ENCODE data around the gene OIT3.

Gene OIT3

DNA sequence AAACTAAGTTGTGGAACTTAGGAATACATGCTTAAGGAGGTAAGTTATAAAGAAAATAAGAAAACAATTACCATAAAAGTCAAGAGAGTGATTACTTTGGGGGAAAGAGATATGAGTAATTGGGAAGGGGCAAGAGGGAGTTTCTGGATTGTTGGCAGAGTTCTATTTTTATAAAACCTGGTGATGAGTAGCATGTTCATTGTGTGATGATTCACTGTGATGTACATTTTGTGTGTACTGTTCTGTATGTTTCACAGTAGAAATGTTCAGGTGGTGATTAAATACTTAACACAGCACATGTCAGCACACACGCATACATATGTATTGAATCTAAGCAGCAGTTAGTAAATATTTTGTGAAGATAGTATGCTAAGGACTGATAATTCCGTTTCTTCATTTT lies 9.7 kb upstream of the OIT3 start:
- Histone ChIP-seq H3K27me3 (ENCODE audit: insufficient read depth, low read depth) (no peaks in the 10 kb centered on the region), H3K4me3 (IDR thresholded peaks at IDR 0.05; ENCODE audit: insufficient read depth, low read depth, low read length) (no peak overlapping the region), H3K36me3 (ENCODE audit: insufficient read depth) (no peaks in the 10 kb centered on the region), H3K9ac (no peak overlapping the region), H3K27ac (no peak overlapping the region), H3K79me2 (ENCODE audit: insufficient read depth, low read depth) (no peaks in the 10 kb centered on the region), H3K4me1 (ENCODE audit: low read depth, poor library complexity, severe bottlenecking) (no peaks in the 10 kb centered on the region), H3K4me2 (no peak overlapping the region), H4K20me1 (ENCODE audit: insufficient read depth) (no peaks in the 10 kb centered on the region), H2AFZ (ENCODE audit: low read depth) (no peak overlapping the region)
- TF ChIP-seq, protein P1, sequence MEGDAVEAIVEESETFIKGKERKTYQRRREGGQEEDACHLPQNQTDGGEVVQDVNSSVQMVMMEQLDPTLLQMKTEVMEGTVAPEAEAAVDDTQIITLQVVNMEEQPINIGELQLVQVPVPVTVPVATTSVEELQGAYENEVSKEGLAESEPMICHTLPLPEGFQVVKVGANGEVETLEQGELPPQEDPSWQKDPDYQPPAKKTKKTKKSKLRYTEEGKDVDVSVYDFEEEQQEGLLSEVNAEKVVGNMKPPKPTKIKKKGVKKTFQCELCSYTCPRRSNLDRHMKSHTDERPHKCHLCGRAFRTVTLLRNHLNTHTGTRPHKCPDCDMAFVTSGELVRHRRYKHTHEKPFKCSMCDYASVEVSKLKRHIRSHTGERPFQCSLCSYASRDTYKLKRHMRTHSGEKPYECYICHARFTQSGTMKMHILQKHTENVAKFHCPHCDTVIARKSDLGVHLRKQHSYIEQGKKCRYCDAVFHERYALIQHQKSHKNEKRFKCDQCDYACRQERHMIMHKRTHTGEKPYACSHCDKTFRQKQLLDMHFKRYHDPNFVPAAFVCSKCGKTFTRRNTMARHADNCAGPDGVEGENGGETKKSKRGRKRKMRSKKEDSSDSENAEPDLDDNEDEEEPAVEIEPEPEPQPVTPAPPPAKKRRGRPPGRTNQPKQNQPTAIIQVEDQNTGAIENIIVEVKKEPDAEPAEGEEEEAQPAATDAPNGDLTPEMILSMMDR (conservative IDR thresholded peaks at IDR 0.05; ENCODE audit: low read depth, low read length): no peak

DNA sequence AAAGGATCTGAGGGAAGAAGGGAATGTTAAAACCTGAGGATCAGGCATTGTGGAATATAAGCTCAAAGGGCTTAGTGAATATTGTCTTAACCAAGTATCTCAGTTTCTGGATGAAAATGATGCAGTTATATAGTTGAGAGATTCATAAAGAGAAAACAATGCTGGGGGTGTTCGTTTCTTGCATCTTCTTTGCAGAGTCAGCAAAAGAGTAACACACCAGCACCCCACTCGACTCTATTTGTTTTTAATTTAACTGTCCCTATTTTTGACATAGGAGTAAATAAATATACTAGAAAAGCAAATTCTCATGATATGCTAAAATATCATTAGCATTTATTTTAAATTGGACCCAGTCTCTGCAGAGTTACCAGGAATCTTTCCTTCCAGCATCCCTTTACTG lies 7.6 kb upstream of the OIT3 start:
- Histone ChIP-seq H2AFZ (ENCODE audit: low read depth) (no peak overlapping the region), H3K4me2 (no peak overlapping the region), H3K36me3 (ENCODE audit: insufficient read depth) (no peaks in the 10 kb centered on the region), H3K27me3 (ENCODE audit: insufficient read depth, low read depth) (no peaks in the 10 kb centered on the region), H3K9ac (no peak overlapping the region), H3K79me2 (ENCODE audit: insufficient read depth, low read depth) (no peaks in the 10 kb centered on the region), H3K4me1 (ENCODE audit: low read depth, poor library complexity, severe bottlenecking) (no peaks in the 10 kb centered on the region), H3K4me3 (IDR thresholded peaks at IDR 0.05; ENCODE audit: insufficient read depth, low read depth, low read length) (no peak overlapping the region), H3K27ac (no peak overlapping the region), H4K20me1 (ENCODE audit: insufficient read depth) (no peaks in the 10 kb centered on the region)
- TF ChIP-seq, protein P1 (conservative IDR thresholded peaks at IDR 0.05; ENCODE audit: low read depth, low read length): no peak

DNA sequence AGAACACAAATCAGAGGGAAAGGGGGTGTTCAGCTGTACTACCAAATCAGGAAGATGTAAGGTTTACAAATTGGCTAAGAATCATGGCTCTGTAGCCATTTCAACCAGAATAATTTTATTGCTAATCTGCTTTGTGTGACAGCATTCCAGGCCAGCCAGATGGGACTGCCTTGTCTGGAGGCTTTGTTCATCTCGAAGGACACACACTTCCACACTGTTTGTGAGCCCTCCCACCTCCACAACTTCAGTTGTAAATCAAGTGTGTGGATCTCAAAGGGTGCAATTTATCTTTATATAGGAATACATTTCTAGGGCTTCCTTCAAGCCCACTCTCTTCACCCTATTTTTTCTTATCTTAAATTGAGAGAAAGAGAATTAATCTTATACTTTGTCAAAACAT lies 6.9 kb upstream of the OIT3 start:
- Histone ChIP-seq H2AFZ (ENCODE audit: low read depth) (no peak overlapping the region), H3K9ac (no peak overlapping the region), H3K4me2 (no peak overlapping the region), H3K27ac (no peak overlapping the region), H3K27me3 (ENCODE audit: insufficient read depth, low read depth) (no peaks in the 10 kb centered on the region), H3K4me3 (IDR thresholded peaks at IDR 0.05; ENCODE audit: insufficient read depth, low read depth, low read length) (no peak overlapping the region), H3K79me2 (ENCODE audit: insufficient read depth, low read depth) (no peaks in the 10 kb centered on the region), H3K36me3 (ENCODE audit: insufficient read depth) (no peaks in the 10 kb centered on the region), H3K4me1 (ENCODE audit: low read depth, poor library complexity, severe bottlenecking) (no peaks in the 10 kb centered on the region), H4K20me1 (ENCODE audit: insufficient read depth) (no peaks in the 10 kb centered on the region)
- TF ChIP-seq, protein P1 (conservative IDR thresholded peaks at IDR 0.05; ENCODE audit: low read depth, low read length): no peak

DNA sequence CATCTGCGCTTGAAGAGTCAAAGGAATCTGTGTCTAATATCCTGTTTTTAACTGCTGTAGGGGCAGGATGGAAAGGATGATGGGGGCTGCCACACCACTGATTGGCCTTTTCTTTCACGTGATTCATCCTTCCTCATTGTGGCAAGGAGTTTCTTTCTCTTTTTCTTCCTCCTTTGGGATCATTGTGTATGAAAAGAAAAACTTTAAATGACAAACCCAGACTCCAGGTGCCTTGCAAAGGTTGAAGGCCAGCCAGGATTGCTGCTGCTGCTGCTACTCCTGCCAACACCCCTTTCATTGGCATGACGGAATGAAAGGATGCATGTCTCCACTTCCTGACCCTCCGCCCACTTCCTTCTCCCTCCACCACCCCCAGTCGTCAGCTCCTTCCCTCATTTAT lies 6.5 kb upstream of the OIT3 start:
- Histone ChIP-seq H3K9ac (no peak overlapping the region), H4K20me1 (ENCODE audit: insufficient read depth) (no peaks in the 10 kb centered on the region), H3K4me1 (ENCODE audit: low read depth, poor library complexity, severe bottlenecking) (no peaks in the 10 kb centered on the region), H3K27ac (no peak overlapping the region), H3K36me3 (ENCODE audit: insufficient read depth) (no peaks in the 10 kb centered on the region), H3K4me2 (no peak overlapping the region), H3K4me3 (IDR thresholded peaks at IDR 0.05; ENCODE audit: insufficient read depth, low read depth, low read length) (no peak overlapping the region), H2AFZ (ENCODE audit: low read depth) (no peak overlapping the region), H3K79me2 (ENCODE audit: insufficient read depth, low read depth) (no peaks in the 10 kb centered on the region), H3K27me3 (ENCODE audit: insufficient read depth, low read depth) (no peaks in the 10 kb centered on the region)
- TF ChIP-seq, protein P1 (conservative IDR thresholded peaks at IDR 0.05; ENCODE audit: low read depth, low read length): no peak
